ENCODE results near the gene B3GAT3.
"Not testable (repeated sequence)": the region's sequence is repeated elsewhere in the genome, so short reads cannot be mapped to it uniquely, and the experiment has no call there.

Gene B3GAT3

GRCh38 chr11:62603776-62604299, 17.9 kb downstream of the B3GAT3 start:
- DNase-seq (ENCODE audit: low spot score) = no peak

- DNase-seq (ENCODE audit: low spot score) = no peak
Observed at GRCh38 chr11:62603072-62603408, 18.7 kb downstream of the B3GAT3 start.

- DNase-seq (ENCODE audit: low spot score) = peak; percentile 85
Observed at GRCh38 chr11:62602141-62603071, 19.4 kb downstream of the B3GAT3 start.

GRCh38 chr11:62601372-62602140, 20.2 kb downstream of the B3GAT3 start, which contains the start of gene MTA2:
TSS of gene MTA2 (minus strand) at chr11:62601865. CDS start at chr11:62601450, 415 bp downstream.
- peak; percentile 88 for DNase-seq (ENCODE audit: low spot score)

- no peak for DNase-seq (ENCODE audit: low spot score)
Observed at GRCh38 chr11:62601122-62601371, 20.7 kb downstream of the B3GAT3 start.

GRCh38 chr11:62600367-62601121, 21.2 kb downstream of the B3GAT3 start:
- no peak for DNase-seq (ENCODE audit: low spot score)

- DNase-seq (ENCODE audit: low spot score) = no peak
Observed at GRCh38 chr11:62599901-62600300, 21.9 kb downstream of the B3GAT3 start.

GRCh38 chr11:62599069-62599696, 22.6 kb downstream of the B3GAT3 start:
- DNase-seq (ENCODE audit: low spot score) = peak; percentile 85

GRCh38 chr11:62595124-62595523, 26.7 kb downstream of the B3GAT3 start:
- no peak for DNase-seq (ENCODE audit: low spot score)

GRCh38 chr11:62593434-62594044, 28.2 kb downstream of the B3GAT3 start:
- no peak for DNase-seq (ENCODE audit: low spot score)

- no peak for DNase-seq (ENCODE audit: low spot score)
Observed at GRCh38 chr11:62592989-62593421, 28.8 kb downstream of the B3GAT3 start.

- DNase-seq (ENCODE audit: low spot score) = no peak
Observed at GRCh38 chr11:62592146-62592815, 29.5 kb downstream of the B3GAT3 start.

- DNase-seq (ENCODE audit: low spot score) = peak; percentile 81
Observed at GRCh38 chr11:62591448-62592145, 30.2 kb downstream of the B3GAT3 start, which contains the start of gene TUT1. TSS of gene TUT1 (minus strand) at chr11:62591523. CDS start at chr11:62591485, 38 bp downstream.

- no peak for DNase-seq (ENCODE audit: low spot score)
Observed at GRCh38 chr11:62588966-62589637, 32.7 kb downstream of the B3GAT3 start.

- DNase-seq (ENCODE audit: low spot score) = not testable (repeated sequence)
Observed at GRCh38 chr11:62585356-62585755, 36.4 kb downstream of the B3GAT3 start.

GRCh38 chr11:62581735-62582134, 40.1 kb downstream of the B3GAT3 start:
- DNase-seq (ENCODE audit: low spot score) = not testable (repeated sequence)

- DNase-seq (ENCODE audit: low spot score) = no peak
Observed at GRCh38 chr11:62580959-62581715, 40.6 kb downstream of the B3GAT3 start.

- no peak for DNase-seq (ENCODE audit: low spot score)
Observed at GRCh38 chr11:62579252-62579651, 42.5 kb downstream of the B3GAT3 start.

- no peak for DNase-seq (ENCODE audit: low spot score)
Observed at GRCh38 chr11:62578541-62578940, 43.2 kb downstream of the B3GAT3 start.
